ENCODE measurements around the gene PIP4P1. TPM values are rescaled to one million over a fixed set of nuclear protein-coding genes. Genes with fewer than 3 reads are reported as not detected.
A peak's percentile ranks its signal among the peaks of the same experiment; 100 is the strongest.

Gene PIP4P1
- total and polyA plus RNA-seq, 2 of the 13 experiments (the other 11 are each of a cell fraction or from before 2014, with no cell fraction given), result 33.4 to 47.0 TPM

DNA sequence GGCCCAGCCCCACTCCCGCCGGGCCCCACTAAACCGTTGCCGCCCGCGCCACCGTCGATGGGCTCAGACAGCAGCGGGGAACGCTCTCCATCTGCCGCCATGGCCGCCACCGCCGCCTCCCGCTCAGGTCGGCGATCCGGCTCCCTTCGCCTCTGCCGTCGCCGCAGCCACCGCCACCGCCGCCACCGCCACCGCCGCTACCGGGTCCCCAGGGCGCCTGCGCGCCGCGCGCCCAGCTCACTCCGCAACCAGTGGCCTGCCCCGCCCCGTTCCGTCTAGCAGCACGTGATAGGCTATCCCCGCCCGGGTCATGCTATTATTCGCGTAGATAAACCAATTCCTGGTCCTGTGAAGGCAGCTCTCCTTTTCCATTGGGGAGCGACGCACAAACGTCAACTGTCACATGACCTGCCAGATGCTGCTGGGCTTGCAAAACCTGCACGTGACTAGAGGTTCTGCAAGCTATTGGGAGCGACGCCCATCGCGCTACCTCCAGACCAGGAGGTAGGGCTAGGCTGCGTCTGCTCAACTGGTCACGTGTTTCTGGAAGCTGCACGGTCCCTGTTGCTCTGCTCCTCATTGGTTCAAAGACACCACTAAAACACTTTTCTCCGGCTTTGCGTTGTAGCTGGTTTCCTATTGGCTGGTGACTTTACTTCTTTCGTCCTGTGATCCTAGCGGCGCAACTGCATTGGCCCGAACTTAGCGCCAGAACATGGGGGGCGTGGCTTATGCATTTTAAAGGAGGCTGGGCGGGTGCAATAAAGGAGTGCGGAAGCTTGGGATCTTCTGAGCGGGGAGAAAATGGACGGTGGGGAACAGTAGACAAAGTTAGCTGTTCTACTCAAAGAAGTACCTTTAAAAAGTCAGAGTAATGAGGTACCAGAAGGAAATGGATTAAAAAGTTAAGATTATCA, at the start of gene PIP4P1 (continued):
- no peak for TF ChIP-seq HNRNPUL1 (IDR thresholded peaks at IDR 0.05; ENCODE audit: low read depth, low read length)
- TF ChIP-seq NCOA1 (CRISPR knock-in tag; IDR thresholded peaks at IDR 0.05), result no peak
- TF ChIP-seq SMYD3 (CRISPR knock-in tag; IDR thresholded peaks at IDR 0.05), result no peak; the same call in none of the 2 replicates
- TF ChIP-seq, protein P1, sequence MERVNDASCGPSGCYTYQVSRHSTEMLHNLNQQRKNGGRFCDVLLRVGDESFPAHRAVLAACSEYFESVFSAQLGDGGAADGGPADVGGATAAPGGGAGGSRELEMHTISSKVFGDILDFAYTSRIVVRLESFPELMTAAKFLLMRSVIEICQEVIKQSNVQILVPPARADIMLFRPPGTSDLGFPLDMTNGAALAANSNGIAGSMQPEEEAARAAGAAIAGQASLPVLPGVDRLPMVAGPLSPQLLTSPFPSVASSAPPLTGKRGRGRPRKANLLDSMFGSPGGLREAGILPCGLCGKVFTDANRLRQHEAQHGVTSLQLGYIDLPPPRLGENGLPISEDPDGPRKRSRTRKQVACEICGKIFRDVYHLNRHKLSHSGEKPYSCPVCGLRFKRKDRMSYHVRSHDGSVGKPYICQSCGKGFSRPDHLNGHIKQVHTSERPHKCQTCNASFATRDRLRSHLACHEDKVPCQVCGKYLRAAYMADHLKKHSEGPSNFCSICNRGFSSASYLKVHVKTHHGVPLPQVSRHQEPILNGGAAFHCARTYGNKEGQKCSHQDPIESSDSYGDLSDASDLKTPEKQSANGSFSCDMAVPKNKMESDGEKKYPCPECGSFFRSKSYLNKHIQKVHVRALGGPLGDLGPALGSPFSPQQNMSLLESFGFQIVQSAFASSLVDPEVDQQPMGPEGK (CRISPR knock-in tag; IDR thresholded peaks at IDR 0.05), result peak; percentile 53; the same call in 1 of the 2 replicates
- TF ChIP-seq POLR2G (IDR thresholded peaks at IDR 0.05; ENCODE audit: low read depth, low read length), result peak; percentile 86
- TF ChIP-seq ZEB1 (IDR thresholded peaks at IDR 0.05; ENCODE audit: insufficient replicate concordance, low read depth), result no peak
- TF ChIP-seq ZNF713 (CRISPR knock-in tag; IDR thresholded peaks at IDR 0.05), result no peak; the same call in 1 of the 2 replicates
- TF ChIP-seq, protein P2, sequence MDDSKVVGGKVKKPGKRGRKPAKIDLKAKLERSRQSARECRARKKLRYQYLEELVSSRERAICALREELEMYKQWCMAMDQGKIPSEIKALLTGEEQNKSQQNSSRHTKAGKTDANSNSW (CRISPR knock-in tag; IDR thresholded peaks at IDR 0.05; ENCODE audit: borderline replicate concordance), result peak; percentile 82; the same call in 1 of the 2 replicates
- 0 out of 2 replicates have a peak, but pooled peaks have one; percentile 44 for TF ChIP-seq ZNF773 (CRISPR knock-in tag; IDR thresholded peaks at IDR 0.05; ENCODE audit: borderline replicate concordance)
- peak; percentile 83 for TF ChIP-seq ZNF274 (CRISPR knock-in tag; IDR thresholded peaks at IDR 0.05)
- peak; percentile 81 for TF ChIP-seq TEAD3 (CRISPR knock-in tag; optimal IDR thresholded peaks at IDR 0.05; ENCODE audit: borderline replicate concordance)
- TF ChIP-seq, protein P3, sequence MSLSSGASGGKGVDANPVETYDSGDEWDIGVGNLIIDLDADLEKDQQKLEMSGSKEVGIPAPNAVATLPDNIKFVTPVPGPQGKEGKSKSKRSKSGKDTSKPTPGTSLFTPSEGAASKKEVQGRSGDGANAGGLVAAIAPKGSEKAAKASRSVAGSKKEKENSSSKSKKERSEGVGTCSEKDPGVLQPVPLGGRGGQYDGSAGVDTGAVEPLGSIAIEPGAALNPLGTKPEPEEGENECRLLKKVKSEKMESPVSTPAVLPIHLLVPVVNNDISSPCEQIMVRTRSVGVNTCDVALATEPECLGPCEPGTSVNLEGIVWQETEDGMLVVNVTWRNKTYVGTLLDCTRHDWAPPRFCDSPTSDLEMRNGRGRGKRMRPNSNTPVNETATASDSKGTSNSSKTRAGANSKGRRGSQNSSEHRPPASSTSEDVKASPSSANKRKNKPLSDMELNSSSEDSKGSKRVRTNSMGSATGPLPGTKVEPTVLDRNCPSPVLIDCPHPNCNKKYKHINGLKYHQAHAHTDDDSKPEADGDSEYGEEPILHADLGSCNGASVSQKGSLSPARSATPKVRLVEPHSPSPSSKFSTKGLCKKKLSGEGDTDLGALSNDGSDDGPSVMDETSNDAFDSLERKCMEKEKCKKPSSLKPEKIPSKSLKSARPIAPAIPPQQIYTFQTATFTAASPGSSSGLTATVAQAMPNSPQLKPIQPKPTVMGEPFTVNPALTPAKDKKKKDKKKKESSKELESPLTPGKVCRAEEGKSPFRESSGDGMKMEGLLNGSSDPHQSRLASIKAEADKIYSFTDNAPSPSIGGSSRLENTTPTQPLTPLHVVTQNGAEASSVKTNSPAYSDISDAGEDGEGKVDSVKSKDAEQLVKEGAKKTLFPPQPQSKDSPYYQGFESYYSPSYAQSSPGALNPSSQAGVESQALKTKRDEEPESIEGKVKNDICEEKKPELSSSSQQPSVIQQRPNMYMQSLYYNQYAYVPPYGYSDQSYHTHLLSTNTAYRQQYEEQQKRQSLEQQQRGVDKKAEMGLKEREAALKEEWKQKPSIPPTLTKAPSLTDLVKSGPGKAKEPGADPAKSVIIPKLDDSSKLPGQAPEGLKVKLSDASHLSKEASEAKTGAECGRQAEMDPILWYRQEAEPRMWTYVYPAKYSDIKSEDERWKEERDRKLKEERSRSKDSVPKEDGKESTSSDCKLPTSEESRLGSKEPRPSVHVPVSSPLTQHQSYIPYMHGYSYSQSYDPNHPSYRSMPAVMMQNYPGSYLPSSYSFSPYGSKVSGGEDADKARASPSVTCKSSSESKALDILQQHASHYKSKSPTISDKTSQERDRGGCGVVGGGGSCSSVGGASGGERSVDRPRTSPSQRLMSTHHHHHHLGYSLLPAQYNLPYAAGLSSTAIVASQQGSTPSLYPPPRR (CRISPR knock-in tag; IDR thresholded peaks at IDR 0.05; ENCODE audit: borderline replicate concordance), result peak; percentile 73
- TF ChIP-seq, protein P4, sequence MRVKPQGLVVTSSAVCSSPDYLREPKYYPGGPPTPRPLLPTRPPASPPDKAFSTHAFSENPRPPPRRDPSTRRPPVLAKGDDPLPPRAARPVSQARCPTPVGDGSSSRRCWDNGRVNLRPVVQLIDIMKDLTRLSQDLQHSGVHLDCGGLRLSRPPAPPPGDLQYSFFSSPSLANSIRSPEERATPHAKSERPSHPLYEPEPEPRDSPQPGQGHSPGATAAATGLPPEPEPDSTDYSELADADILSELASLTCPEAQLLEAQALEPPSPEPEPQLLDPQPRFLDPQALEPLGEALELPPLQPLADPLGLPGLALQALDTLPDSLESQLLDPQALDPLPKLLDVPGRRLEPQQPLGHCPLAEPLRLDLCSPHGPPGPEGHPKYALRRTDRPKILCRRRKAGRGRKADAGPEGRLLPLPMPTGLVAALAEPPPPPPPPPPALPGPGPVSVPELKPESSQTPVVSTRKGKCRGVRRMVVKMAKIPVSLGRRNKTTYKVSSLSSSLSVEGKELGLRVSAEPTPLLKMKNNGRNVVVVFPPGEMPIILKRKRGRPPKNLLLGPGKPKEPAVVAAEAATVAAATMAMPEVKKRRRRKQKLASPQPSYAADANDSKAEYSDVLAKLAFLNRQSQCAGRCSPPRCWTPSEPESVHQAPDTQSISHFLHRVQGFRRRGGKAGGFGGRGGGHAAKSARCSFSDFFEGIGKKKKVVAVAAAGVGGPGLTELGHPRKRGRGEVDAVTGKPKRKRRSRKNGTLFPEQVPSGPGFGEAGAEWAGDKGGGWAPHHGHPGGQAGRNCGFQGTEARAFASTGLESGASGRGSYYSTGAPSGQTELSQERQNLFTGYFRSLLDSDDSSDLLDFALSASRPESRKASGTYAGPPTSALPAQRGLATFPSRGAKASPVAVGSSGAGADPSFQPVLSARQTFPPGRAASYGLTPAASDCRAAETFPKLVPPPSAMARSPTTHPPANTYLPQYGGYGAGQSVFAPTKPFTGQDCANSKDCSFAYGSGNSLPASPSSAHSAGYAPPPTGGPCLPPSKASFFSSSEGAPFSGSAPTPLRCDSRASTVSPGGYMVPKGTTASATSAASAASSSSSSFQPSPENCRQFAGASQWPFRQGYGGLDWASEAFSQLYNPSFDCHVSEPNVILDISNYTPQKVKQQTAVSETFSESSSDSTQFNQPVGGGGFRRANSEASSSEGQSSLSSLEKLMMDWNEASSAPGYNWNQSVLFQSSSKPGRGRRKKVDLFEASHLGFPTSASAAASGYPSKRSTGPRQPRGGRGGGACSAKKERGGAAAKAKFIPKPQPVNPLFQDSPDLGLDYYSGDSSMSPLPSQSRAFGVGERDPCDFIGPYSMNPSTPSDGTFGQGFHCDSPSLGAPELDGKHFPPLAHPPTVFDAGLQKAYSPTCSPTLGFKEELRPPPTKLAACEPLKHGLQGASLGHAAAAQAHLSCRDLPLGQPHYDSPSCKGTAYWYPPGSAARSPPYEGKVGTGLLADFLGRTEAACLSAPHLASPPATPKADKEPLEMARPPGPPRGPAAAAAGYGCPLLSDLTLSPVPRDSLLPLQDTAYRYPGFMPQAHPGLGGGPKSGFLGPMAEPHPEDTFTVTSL (CRISPR knock-in tag; IDR thresholded peaks at IDR 0.05; ENCODE audit: borderline replicate concordance), result 0 out of 2 replicates have a peak, but pooled peaks have one; percentile 14
- TF ChIP-seq NFKB2 (CRISPR knock-in tag; IDR thresholded peaks at IDR 0.05; ENCODE audit: borderline replicate concordance), result peak; percentile 95; the same call in 1 of the 2 replicates
